ENCODE results near the gene SERPINA5.
"Not testable (repeated sequence)": the region's sequence is repeated elsewhere in the genome, so short reads cannot be mapped to it uniquely, and the experiment has no call there.

The SERPINA5 gene

DNA sequence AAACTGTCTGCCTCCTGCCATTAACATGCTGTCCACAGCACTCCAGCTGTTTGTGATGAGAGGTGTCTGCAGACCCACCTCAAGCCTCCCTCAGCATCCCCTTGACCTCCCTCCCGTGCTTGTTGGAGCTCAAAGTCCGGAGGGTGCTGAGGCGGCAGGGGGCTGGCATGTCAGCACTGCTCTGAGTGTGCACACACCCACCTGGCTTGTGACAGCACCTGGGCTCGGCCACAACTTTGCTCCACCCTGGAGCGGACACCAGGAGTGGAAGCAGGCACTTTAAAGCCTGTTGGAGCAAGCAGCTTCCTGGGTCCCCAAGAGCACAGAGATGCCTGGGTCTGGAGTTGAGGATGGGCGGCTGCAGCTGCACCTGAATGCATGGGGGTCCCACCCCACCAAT is 51.9 kb downstream of the SERPINA5 start:
- Histone ChIP-seq H3K4me1 (ENCODE audit: control insufficient read depth in 1 of 2, insufficient read depth in 2 of 2, low read length in 2 of 2) (no peaks in the 10 kb centered on the region), H3K36me3 (ENCODE audit: control insufficient read depth in 1 of 2, insufficient read depth in 2 of 2, low read length in 2 of 2) (no peaks in the 10 kb centered on the region), H3K27me3 (ENCODE audit: control insufficient read depth in 1 of 2, insufficient read depth in 2 of 2, low read length in 2 of 2) (peaks cover 0 to 4% of the 10 kb centered on the region in 2 donors), H3K9ac (ENCODE audit: low read depth in 1 of 2, low read length in 2 of 2) (no peak overlapping the region), H3K27ac (ENCODE audit: low read depth, low read length) (no peak overlapping the region), H3K4me3 (ENCODE audit: low read depth in 1 of 2, low read length in 2 of 2) (no peak overlapping the region), H3K9me3 (ENCODE audit: control insufficient read depth in 1 of 2, low read length in 2 of 2) (no peaks in the 10 kb centered on the region)

DNA sequence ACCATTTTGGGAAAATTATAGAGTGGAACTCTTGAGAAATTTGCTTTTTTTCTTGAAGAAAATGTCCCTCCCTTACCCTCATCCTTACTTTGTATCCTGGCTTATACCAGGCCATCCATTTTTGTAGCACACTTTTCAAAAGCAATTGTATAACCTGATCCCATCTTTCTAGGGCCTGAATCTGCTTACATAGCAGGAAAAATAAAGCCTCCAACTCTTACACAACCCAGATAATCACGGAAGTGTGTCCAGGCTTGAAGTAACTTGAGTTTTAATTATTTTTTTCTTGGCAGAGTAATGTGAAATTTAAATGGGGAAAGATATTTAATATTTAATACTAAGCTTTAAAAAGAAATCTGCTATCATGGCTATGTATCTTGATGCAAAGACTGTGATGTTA is 53.9 kb downstream of the SERPINA5 start:
- H3K4me3 ChIP-seq (ENCODE audit: low read depth in 1 of 2, low read length in 2 of 2), result no peak overlapping the region
- H3K36me3 ChIP-seq (ENCODE audit: control insufficient read depth in 1 of 2, insufficient read depth in 2 of 2, low read length in 2 of 2), result no peaks in the 10 kb centered on the region
- peaks cover 0 to 4% of the 10 kb centered on the region in 2 donors for H3K27me3 ChIP-seq (ENCODE audit: control insufficient read depth in 1 of 2, insufficient read depth in 2 of 2, low read length in 2 of 2)
- no peaks in the 10 kb centered on the region for H3K9me3 ChIP-seq (ENCODE audit: control insufficient read depth in 1 of 2, low read length in 2 of 2)
- H3K4me1 ChIP-seq (ENCODE audit: control insufficient read depth in 1 of 2, insufficient read depth in 2 of 2, low read length in 2 of 2), result no peaks in the 10 kb centered on the region
- no peak overlapping the region for H3K27ac ChIP-seq (ENCODE audit: low read depth, low read length)
- H3K9ac ChIP-seq (ENCODE audit: low read depth in 1 of 2, low read length in 2 of 2), result no peak overlapping the region

DNA sequence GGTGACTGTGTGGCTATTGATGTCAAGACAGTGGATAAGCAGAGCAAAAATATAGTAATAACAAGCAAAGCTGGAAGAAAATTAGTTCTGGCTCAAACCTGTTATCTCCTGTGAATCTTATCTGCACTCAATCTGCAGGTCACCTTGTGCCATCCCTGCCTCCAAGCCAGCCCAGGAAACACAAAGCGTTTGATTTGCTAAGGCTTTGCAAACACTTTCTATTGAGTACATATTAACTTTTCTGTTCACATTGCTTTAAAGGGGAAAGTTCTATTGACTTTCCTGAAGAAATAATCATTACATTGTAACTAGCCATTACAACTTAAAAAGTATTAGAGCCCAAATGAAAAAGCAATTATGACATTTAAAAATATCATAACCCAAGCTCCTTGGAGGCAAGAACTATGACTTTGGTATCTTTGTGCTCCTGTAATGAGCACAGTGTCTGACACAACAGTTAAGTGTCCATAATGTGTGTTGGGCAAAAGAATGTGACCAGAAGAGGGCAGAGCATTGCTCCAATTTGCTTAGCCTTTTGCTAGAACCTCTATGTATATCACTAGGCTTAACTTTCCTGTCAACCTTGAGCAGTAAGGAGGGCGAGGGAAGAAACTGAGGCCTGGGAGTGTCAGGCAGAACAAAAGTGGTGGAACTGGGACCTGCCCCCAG is 55.7 kb downstream of the SERPINA5 start:
- no peaks in the 10 kb centered on the region for H3K9me3 ChIP-seq (ENCODE audit: control insufficient read depth in 1 of 2, low read length in 2 of 2)
- H3K4me3 ChIP-seq (ENCODE audit: low read depth in 1 of 2, low read length in 2 of 2), result no peak overlapping the region
- no peak overlapping the region for H3K27ac ChIP-seq (ENCODE audit: low read depth, low read length)
- peaks cover 0 to 4% of the 10 kb centered on the region in 2 donors for H3K27me3 ChIP-seq (ENCODE audit: control insufficient read depth in 1 of 2, insufficient read depth in 2 of 2, low read length in 2 of 2)
- no peaks in the 10 kb centered on the region for H3K4me1 ChIP-seq (ENCODE audit: control insufficient read depth in 1 of 2, insufficient read depth in 2 of 2, low read length in 2 of 2)
- H3K9ac ChIP-seq (ENCODE audit: low read depth in 1 of 2, low read length in 2 of 2), result no peak overlapping the region
- H3K36me3 ChIP-seq (ENCODE audit: control insufficient read depth in 1 of 2, insufficient read depth in 2 of 2, low read length in 2 of 2), result no peaks in the 10 kb centered on the region

DNA sequence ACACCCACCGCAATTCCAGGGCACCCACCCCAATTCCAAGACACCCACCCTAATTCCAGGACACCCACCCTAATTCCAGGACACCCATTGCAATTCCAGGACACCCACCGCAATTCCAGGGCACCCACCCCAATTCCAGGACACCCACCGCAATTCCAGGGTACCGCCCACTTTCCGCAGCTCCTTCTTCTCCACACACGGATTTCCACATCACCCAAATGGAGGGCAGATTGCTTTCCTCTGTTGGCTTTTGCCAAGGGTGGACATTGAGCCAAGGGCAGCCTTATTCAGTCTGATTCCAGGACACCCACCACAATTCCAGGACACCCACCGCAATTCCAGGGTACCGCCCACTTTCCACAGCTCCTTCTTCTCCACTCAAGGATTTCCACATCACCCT is 56.6 kb downstream of the SERPINA5 start:
- H3K27ac ChIP-seq (ENCODE audit: low read depth, low read length); H3K27me3 ChIP-seq (ENCODE audit: control insufficient read depth in 1 of 2, insufficient read depth in 2 of 2, low read length in 2 of 2); H3K4me1 ChIP-seq (ENCODE audit: control insufficient read depth in 1 of 2, insufficient read depth in 2 of 2, low read length in 2 of 2); H3K9ac ChIP-seq (ENCODE audit: low read depth in 1 of 2, low read length in 2 of 2); H3K36me3 ChIP-seq (ENCODE audit: control insufficient read depth in 1 of 2, insufficient read depth in 2 of 2, low read length in 2 of 2); H3K4me3 ChIP-seq (ENCODE audit: low read depth in 1 of 2, low read length in 2 of 2); H3K9me3 ChIP-seq (ENCODE audit: control insufficient read depth in 1 of 2, low read length in 2 of 2): not testable (repeated sequence)

DNA sequence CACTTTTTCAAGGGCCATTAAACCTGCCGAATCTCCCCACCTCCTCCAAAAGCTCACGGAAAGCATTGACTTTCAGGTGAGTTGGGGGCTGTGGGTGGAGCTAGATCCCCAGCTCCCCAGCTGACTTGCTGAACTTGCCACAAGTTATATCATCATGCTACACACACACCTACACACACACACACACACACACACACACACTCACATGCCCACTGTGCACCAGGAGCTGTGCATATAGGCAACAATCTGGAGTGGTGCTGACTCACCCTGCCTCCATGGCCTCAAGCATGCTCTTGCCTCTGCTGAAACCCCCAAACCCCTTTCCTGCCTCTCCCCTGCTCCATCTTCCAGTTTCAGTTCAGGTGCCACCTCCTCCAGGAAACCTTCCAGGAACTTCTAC is 57.1 kb downstream of the SERPINA5 start:
- Histone ChIP-seq H3K27ac (ENCODE audit: low read depth, low read length) (no peak overlapping the region), H3K9ac (ENCODE audit: low read depth in 1 of 2, low read length in 2 of 2) (no peak overlapping the region), H3K27me3 (ENCODE audit: control insufficient read depth in 1 of 2, insufficient read depth in 2 of 2, low read length in 2 of 2) (peaks cover 0 to 4% of the 10 kb centered on the region in 2 donors), H3K4me3 (ENCODE audit: low read depth in 1 of 2, low read length in 2 of 2) (no peak overlapping the region), H3K9me3 (ENCODE audit: control insufficient read depth in 1 of 2, low read length in 2 of 2) (no peaks in the 10 kb centered on the region), H3K36me3 (ENCODE audit: control insufficient read depth in 1 of 2, insufficient read depth in 2 of 2, low read length in 2 of 2) (no peaks in the 10 kb centered on the region), H3K4me1 (ENCODE audit: control insufficient read depth in 1 of 2, insufficient read depth in 2 of 2, low read length in 2 of 2) (no peaks in the 10 kb centered on the region)

DNA sequence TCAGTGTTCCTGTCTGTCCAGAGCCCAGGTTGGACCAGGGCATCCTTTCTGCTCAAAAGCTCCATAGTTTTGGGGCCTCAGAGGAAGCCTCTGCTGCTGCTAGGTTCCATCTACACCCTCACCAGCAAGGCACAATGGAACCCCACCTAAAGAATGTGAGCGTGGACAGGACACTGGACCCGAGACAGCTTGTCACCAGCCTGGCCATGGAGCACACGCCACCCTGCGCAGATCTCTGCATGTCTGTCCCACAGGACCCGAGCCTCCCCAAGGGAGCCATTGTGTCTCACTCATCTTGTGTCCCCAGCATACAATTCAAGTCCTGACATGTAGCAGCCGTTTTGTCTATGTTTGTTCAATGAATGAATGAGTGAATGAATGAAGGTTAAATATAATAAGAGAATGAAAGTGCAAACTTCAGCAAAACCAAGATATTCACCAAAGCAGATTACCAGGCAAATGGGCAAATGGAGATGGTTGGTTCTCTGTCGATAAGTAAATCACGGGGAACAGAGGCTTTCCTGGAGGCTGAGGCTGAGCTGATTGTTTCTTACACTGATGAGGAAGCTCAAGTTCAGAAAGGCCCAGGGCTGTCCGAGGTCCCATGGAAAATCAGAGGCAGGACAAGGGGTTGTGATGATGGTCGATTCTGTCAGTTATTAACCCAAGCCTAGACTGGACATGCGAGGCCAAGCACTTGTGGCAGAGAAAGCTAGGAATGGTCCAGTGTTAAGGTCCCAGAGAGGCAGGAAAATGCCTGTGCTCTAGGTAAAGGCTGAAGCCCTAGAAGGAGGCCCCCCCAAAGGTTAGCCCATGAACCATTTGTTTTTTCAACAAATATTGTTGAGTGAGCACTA is 58.0 kb downstream of the SERPINA5 start:
- Histone ChIP-seq H3K9ac (ENCODE audit: low read depth in 1 of 2, low read length in 2 of 2) (no peak overlapping the region), H3K4me1 (ENCODE audit: control insufficient read depth in 1 of 2, insufficient read depth in 2 of 2, low read length in 2 of 2) (no peaks in the 10 kb centered on the region), H3K4me3 (ENCODE audit: low read depth in 1 of 2, low read length in 2 of 2) (no peak overlapping the region), H3K36me3 (ENCODE audit: control insufficient read depth in 1 of 2, insufficient read depth in 2 of 2, low read length in 2 of 2) (no peaks in the 10 kb centered on the region), H3K27me3 (ENCODE audit: control insufficient read depth in 1 of 2, insufficient read depth in 2 of 2, low read length in 2 of 2) (peaks cover 0 to 1% of the 10 kb centered on the region in 2 donors), H3K9me3 (ENCODE audit: control insufficient read depth in 1 of 2, low read length in 2 of 2) (no peaks in the 10 kb centered on the region), H3K27ac (ENCODE audit: low read depth, low read length) (no peak overlapping the region)

DNA sequence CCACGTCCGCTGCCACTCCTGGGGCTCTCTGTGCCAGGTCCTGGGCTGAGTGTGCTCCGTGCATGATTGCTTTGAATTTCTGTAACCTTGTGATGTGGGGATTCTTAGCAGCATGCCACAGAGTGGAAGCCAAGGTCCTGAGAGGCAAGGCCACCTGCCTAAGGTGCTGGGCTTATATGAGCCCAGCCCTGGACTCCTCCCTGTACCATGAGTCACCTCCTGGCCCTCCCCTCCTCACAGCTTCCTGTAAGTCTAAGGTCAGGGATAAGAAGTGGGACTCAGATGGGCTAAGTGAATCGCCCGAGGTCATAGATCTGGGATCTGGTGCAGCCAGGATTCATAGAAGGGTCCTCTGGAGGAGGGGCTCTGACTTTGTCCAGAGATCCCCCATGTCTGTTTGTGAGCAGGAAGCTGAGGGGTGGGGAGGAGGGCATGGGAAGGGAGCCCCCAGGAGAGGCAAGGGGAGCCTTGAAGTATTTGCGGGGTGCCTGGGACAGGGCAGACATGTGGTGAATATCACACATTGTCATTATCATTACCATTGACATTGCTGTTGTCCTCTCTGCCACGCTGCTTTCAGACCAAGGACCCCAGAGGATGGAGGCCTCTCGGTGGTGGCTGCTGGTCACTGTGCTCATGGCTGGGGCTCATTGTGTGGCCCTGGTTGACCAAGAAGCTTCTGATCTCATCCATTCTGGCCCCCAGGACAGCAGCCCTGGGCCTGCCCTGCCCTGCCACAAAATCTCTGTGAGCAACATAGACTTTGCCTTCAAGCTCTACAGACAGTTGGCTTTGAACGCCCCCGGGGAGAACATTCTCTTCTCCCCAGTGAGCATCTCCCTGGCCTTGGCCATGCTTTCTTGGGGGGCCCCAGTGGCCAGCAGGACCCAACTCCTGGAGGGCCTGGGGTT is 59.8 kb downstream of the SERPINA5 start:
- Histone ChIP-seq H3K27me3 (ENCODE audit: control insufficient read depth in 1 of 2, insufficient read depth in 2 of 2, low read length in 2 of 2) (no peaks in the 10 kb centered on the region), H3K9me3 (ENCODE audit: control insufficient read depth in 1 of 2, low read length in 2 of 2) (no peaks in the 10 kb centered on the region), H3K4me3 (ENCODE audit: low read depth in 1 of 2, low read length in 2 of 2) (no peak overlapping the region), H3K4me1 (ENCODE audit: control insufficient read depth in 1 of 2, insufficient read depth in 2 of 2, low read length in 2 of 2) (no peaks in the 10 kb centered on the region), H3K27ac (ENCODE audit: low read depth, low read length) (no peak overlapping the region), H3K9ac (ENCODE audit: low read depth in 1 of 2, low read length in 2 of 2) (no peak overlapping the region), H3K36me3 (ENCODE audit: control insufficient read depth in 1 of 2, insufficient read depth in 2 of 2, low read length in 2 of 2) (no peaks in the 10 kb centered on the region)

DNA sequence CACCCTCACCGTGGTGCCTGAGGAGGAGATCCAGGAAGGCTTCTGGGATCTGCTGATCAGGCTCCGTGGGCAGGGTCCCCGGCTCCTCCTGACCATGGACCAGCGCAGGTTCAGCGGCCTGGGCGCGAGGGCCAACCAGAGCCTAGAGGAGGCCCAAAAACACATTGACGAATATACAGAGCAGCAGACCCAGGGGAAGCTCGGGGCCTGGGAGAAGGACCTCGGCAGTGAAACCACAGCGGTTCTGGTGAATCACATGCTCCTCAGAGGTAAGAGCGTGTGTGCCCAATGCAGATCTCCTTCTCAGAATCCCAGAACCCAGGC is 60.4 kb downstream of the SERPINA5 start:
- no peak overlapping the region for H3K9ac ChIP-seq (ENCODE audit: low read depth in 1 of 2, low read length in 2 of 2)
- H3K9me3 ChIP-seq (ENCODE audit: control insufficient read depth in 1 of 2, low read length in 2 of 2), result no peaks in the 10 kb centered on the region

More for the DNA sequence above, 60.4 kb downstream of the SERPINA5 start:
- Histone ChIP-seq H3K4me3 (ENCODE audit: low read depth in 1 of 2, low read length in 2 of 2) (no peak overlapping the region), H3K4me1 (ENCODE audit: control insufficient read depth in 1 of 2, insufficient read depth in 2 of 2, low read length in 2 of 2) (no peaks in the 10 kb centered on the region), H3K27ac (ENCODE audit: low read depth, low read length) (no peak overlapping the region), H3K27me3 (ENCODE audit: control insufficient read depth in 1 of 2, insufficient read depth in 2 of 2, low read length in 2 of 2) (no peaks in the 10 kb centered on the region), H3K36me3 (ENCODE audit: control insufficient read depth in 1 of 2, insufficient read depth in 2 of 2, low read length in 2 of 2) (no peaks in the 10 kb centered on the region)
